H1 (cell line): ENCODE measurements around the gene SEC14L5. TPM values are rescaled to one million over a fixed set of nuclear protein-coding genes. Genes with fewer than 3 reads are reported as not detected.

Experiments
- NANOG ChIP-seq: IDR thresholded peaks from 2 replicates; pipeline ENCODE4 v1.6.1; 2011; ENCODE audit warnings: low read length, low read depth, mild to moderate bottlenecking, inconsistent platforms; ENCODE audit not compliant: insufficient read depth, poor library complexity, severe bottlenecking
- polyA plus RNA-seq, 7 experiments: library from polyadenylated mRNA; depleted of rRNA in 3 of 7; stranded (reverse) in 5 of 7; unstranded in 2 of 7; fragments of >200 nt in 5 of 7; fragments of 200-250 nt in 2 of 7; gene quantifications; 1 replicate in 5 of 7; 2 replicates in 1 of 7; 4 replicates in 1 of 7; pipeline versions ENCODE4 v1.2.1 to v1.2.3, GENCODE V29; 2011 to 2013; ENCODE audit warnings: missing spikeins in 2 of 7, mixed read lengths in 2 of 7
- total RNA-seq: library from RNA; stranded (reverse); fragmentation: NEBNext Ultra II Directional; extraction: Animal tissue kit (Norgen Biotek cat#: 25700); gene quantifications from 2 replicates; pipeline ENCODE4 v1.2.1, GENCODE V29; 2021

Gene SEC14L5
- total and polyA plus RNA-seq, 2 of the 8 experiments (the other 6 are each of a cell fraction or from before 2014, with no cell fraction given), result 1.9 to 3.0 TPM

DNA sequence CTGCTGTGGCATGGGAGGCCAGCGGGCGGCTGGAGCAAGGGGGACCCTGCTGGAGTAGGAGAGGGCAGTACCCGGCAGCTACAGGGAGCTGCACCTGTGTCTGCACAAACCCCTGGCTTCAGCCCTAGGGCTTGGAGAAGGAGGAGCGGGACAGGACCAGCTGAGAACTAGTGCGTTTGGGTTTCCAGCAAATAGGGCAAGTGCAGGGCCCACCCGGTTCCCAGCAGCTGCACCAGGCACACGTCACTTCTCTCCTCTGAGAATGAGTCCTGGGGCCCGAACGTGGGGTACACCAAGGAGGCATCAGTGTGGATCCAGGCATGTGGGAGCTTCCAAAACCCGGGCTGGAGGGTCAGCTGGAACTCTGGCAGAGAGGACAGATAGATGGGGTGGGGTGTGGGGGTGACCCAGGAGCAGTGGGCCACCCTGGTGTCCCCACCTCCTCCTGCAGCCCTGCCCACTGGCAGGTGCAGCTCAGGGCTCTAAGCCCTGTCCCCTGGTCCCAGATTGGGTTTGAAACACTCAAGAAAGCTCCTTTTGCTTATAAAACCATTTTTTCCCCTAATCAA, 102.0 kb downstream of the SEC14L5 start (continued):
- TF ChIP-seq NANOG, result no peak
